GM19035 (cell line): ENCODE data around the gene ZNF664.

Experiments
- ATAC-seq: cut with Tn5 transposase; IDR thresholded peaks from one replicate; pipeline ENCODE4 v1.9.1; 2021; ENCODE audit not compliant: unreplicated experiment

ZNF664 gene

DNA sequence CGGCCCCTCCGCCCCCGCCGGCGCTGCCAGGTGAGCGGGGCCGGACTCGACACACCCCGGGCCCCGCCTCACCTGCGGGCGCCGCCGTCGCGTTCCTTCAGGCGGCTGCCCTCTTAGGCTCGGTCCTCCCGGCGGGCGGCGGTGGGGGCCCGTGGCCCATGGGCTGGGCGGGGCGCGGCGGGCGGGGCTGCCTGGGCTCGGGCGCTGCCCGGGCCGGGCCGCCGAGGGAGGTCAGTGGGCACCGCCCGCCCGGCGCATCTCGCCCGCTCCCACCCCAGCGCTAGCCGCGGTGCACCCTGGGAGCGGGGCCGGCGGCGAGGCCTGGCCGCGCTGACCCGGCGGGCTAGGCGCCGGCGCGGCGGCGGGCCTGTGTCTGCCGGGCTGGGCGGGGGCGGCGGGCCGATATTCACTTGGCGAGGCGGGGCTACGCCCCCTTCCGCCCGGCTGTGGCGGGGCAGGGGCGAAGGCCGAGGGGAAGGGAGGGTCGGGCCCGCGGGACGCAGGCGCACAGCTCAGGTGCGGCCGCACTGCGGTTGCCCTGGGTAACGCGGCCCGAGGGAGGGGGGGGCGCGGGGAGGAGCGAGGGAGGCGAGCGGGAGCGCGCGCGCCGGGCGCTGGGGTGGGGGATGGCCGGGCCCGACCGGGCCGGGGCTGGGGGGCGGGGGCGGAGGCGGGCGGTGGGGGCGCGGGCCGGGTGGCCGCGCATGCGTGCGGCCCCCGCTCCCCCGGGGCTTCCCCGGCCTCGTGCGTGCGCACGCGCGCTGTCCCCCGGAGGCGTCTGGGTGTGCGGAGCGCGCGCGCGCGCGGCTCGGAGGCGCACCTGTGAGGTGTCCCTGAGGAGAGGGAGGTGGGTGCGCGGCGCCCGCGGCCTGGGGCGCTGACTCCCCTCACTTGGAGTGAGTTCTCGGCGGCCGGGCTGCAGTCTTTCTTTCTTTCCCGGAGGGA is at the start of gene ZNF664, which contains the start of gene CCDC92:
TSS of gene ZNF664 (plus strand) at position 759 of the 945 bp plus-strand sequence. CDS start 38,930 bp downstream, outside the sequence.
TSS of gene CCDC92 (minus strand) at position 375 of the 945 bp plus-strand sequence. CDS start 28,526 bp downstream, outside the sequence.
- ATAC-seq = peak; percentile 73

DNA sequence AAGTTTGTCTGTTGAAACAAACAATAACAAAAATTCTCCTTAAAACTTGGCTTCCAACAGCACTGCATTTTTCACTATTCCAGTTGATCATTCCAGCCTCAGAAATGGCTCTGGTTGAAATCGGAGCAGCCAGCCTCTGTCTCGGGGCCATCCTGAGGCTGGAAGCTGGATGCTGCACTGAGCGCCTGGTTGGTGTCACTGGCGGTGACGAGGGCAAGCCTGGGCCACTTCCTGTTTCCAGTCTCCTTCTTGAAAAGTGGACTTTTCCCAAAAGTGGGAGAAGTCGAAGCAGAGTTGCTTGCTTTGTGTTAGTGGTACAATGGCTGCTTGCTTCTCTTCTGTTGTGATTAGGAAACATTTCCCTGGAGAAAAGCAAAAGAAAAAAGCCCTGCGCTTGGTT is 49.1 kb upstream of the ZNF664 start:
- ATAC-seq = no peak

DNA sequence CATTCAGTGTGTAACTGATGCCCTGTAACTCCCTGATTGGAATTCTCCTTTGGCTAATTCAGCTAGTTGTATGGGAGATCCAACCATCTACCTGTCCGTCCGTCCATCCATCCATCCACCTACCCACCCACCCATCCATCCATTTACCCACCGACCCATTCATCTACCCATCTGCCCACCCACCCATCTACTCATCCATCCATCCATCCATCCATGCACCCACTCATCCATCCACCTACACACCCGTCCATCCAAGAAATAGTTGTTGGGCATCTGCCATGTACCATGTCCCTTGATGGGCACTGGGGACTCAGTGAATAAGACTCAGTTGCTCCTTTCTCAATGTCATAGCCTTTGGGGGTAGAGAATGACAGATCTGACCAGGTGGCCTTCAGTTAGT is 48.5 kb upstream of the ZNF664 start:
- no peak for ATAC-seq

DNA sequence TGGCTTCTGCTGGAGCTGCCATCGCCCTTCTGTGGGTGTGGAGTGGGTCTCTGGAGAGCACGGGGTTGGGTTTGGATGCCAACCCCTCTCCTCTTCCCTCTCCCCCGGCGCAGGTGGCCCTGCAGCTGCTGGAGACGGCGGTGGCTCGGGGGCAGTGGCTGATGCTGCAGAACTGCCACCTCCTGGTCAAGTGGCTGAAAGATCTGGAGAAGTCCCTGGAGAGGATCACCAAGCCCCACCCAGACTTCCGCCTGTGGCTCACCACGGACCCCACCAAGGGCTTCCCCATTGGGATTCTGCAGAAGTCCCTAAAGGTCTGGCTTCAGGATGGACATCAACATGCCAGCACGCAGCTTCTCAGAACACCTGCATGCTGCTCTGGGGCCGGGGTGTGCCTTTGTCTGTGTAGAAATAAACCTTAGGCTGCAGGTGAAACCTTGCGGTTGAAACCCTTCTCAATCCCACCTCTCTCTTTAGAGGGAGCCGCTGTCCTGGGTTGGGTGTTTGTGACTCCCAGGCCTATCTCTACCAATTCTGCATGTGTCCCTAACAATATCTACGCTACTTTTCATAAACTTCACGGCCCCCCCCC is 44.6 kb upstream of the ZNF664 start:
- no peak for ATAC-seq

DNA sequence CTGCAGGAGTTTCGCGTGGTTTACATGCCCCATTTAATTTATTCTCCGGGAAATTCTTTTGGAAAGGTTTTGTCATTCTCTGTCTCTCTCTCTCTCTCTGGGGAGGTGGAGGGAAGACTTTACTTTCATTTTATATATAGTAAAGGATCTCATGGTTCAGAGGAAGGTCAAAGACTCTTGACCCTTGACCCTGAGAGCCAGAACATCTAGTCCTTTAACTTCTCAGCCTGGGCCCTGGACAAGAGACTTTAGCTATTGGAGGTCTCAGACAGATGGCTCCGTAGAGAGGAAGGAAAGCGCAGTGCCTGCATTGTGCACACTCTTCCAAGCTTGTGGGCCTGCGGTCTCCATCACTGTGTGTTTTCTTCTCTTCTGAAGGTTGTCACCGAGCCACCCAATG is 44.1 kb upstream of the ZNF664 start:
- ATAC-seq = no peak

DNA sequence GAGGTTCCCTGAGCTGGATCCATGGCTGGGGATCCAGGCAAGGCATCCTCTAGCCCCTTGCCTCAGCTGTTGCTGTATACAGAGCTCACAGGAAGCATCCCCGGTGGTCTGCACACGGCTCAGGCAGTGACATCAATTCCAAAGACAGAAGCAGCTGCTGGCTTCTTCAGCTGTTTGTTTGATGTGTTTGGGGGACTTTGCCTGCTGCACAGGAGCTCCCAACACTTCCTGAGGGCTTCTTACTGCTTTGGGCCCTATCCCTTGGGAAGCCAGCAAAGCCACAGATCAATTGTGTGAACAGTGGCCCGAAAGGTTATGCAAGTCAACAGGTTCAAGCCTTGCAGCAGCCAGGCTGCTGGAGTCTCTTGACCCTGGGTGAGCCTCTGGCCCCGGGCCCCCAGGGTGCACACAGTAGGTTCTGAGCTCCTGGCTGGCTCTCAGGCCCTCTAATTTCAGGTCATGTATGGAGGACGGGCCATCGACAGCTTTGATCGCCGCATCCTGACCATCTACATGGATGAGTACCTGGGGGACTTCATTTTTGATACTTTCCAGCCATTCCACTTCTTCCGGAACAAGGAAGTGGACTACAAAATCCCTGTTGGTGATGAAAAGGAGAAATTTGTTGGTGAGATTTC is 43.0 kb upstream of the ZNF664 start:
- ATAC-seq = no peak

DNA sequence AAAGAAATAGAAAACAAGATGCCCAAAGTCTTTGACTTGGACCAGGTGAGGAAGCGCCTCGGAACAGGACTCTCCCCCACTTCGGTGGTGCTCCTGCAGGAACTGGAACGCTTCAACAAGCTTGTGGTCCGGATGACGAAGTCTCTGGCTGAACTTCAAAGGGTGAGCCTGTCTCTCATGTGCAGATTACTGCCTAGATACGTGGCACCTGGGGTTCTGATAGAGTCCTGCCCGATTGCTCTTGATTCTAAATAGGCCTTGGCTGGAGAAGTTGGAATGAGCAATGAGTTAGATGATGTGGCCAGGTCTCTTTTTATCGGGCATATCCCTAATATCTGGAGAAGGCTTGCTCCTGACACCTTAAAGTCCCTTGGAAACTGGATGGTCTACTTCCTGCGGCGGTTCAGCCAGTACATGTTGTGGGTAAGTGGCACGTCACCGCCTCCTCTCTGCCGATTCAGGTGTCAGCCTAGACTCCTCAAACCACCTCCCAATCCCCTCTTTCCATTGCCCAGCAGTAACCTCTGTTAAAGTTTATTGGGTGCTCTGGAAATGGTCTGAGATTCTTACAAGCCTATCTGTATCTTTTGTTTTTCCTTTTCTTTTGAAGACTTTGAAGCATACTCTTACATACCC is 41.2 kb upstream of the ZNF664 start:
- no peak for ATAC-seq

DNA sequence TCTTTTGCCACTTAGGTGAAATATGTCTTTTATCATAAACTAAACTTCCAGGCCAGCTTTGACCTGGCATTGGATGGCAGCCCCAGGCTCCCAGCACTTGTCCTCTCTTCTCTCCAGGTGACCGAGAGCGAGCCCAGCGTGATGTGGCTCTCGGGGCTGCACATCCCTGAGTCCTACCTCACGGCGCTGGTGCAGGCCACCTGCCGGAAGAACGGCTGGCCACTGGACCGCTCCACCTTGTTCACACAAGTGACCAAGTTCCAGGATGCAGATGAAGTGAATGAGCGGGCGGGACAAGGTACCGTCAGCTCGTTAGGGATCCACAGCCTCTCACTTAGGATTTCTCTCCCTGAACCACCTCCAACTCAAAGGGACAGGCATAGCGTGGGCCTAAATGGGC is 39.8 kb upstream of the ZNF664 start:
- ATAC-seq = no peak

DNA sequence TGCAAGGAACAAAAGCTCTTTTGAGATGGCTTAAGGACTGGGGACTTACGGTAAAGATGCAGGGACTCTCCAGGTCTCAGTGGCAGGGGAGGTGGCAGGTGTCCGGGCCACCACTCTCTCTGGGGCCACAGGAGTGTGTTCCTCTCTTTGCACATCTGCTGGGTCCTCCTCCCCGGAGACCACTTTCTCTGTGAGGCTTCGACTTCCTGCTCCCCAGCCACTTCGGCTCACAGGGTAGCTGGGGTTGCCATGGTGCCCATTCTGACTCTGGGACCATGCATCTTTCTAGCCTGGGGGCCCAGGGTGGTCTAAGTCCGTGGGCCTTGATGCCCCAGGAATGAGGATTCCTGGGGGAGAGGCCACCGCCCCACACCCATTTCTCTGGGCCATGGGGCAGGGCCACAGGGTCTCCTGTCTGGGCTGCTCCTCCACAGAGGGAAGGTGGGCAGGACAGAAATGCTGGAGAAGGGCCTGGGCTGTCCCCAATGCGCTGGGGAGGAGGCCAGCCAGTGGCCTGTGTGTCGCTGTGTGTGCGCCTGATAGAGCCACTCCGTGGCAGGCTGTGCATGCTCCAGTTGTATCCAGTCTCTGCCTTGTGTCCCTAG is 38.9 kb upstream of the ZNF664 start:
- no peak for ATAC-seq

DNA sequence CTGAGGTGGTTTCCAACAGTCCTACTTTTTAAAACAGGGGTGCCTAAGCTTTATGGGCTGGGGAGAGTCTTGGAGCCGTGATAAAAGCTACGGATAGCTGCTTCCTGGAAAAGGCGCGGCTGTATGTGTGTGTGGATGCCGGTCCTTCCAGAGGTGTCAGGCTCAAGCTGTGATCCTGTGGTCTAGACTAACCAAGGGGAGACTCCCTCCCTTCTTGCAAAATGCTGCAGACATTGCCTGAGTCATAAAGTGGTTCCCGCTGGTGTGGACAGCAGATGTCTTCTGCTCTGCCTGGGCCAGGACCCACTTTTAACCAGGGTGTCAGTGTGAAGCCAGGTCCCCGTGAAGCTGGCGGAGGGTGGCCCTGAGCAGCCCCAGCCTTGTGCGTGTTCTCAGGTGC is 38.2 kb upstream of the ZNF664 start:
- ATAC-seq = no peak

DNA sequence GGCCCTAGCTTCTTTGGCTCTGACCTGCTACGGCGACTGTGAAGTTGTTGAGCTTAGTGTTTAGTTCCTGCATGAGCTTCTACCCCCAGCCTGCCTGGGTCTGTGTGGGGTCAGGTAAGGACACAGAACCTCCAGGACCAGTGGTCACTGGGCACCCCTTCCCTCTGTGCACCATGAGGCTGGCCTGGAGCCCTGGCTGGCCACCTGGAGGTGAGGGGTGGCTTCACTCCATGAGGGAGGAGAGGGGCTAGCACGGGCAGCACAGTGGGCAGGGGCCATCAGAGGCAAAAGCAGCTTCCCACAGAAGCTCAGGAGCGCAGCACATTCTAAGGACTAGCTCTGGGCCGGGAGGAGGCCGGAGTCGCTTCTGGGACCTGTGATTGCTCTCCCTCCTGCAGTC is 37.1 kb upstream of the ZNF664 start:
- ATAC-seq = no peak

DNA sequence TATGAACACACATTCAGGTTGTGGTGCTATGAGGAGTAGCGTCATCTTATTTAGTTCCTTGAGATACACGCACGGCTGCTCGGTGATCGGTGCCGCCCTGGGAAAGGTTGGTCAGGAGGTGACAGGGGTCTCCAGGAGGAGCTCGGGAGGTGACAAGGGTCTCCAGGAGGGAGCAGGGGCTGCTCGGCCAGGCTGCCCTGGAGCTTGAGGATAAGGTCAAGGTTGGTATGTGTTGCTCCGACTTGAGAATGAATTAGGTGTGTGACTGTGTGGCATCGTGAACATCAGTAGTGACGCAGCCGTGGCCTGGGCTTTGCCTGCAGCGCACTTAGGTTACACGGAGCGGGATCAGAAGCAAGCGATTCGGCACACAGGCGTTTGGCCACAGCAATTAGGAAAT is 36.5 kb upstream of the ZNF664 start:
- no peak for ATAC-seq

DNA sequence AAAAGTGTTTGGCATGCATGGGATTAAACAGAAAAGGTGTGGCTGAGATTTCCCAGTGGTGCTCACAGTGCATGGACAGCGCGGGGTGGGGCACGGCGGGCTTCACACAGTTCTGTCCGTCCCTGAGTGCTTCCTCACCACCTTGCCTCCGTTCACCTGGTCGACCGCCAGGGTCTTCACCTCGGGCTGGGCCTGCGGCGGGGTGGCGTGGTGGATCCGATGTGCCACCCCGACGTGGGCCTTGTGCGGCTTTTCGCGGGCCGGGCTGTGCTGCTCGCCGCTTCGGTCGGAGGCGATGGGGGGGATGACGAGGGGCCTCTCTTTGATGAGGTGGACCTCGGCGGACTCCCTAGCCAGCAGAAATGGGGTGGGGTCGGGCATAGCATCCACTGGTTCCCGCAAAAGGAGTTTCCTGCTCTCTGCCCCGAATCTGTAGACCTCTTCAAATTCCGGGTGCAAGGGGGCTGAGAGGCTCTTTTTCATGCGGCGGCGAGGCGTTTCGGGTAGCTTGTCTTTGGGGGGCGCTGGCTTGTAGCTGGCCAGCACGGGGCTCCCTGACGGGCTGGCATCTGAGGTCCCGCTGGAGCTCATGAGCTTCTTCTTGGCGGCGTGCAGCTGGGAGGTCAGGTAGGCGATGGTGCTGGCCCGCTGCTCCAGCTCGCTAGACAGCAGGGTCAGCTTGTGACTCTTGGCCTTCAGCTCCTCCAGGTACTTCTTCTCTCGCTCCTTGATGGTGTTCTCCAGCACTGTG is 35.9 kb upstream of the ZNF664 start:
- no peak for ATAC-seq

DNA sequence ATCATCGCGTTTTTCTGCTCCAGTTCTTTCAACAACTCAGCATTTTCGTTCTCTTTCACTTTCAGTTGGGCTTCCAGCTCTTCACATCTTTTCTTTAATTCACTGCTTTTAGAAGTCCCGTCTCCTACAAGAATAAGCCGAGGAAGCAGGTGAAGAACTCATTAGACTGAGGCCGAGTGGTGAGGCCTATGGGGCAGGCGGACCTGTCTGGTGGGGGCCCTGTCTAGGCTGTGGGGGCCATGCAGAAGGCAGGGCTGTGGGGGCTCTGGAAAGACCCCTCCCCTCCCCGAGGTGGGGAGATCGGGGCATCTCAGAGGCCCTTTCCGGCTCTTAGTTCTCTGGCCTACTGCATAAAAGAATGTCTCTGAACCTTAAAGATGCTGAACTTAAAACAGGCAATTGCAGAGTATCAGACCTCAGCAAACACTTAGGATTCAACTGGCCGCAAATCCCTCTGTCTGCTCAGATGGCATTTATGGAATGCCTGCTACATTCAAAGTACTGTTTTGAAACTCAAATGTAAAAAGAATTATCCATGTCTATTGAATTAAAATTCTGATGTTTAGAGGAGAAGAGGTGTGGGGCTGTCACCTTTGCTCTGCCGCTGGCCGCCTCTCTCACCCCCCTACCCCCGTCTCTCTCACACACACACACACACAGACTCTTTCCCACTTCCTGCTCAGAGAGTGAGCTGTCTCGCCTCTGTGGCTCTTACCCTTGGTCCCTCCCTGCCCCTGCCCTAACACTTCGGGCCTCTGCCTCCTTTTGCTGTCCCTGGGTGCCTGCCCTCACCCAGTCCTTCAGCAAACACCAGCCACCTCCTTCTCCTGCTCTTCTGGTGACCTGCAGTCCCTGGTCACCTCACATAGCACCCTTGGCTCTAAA is 35.1 kb upstream of the ZNF664 start:
- ATAC-seq = no peak

DNA sequence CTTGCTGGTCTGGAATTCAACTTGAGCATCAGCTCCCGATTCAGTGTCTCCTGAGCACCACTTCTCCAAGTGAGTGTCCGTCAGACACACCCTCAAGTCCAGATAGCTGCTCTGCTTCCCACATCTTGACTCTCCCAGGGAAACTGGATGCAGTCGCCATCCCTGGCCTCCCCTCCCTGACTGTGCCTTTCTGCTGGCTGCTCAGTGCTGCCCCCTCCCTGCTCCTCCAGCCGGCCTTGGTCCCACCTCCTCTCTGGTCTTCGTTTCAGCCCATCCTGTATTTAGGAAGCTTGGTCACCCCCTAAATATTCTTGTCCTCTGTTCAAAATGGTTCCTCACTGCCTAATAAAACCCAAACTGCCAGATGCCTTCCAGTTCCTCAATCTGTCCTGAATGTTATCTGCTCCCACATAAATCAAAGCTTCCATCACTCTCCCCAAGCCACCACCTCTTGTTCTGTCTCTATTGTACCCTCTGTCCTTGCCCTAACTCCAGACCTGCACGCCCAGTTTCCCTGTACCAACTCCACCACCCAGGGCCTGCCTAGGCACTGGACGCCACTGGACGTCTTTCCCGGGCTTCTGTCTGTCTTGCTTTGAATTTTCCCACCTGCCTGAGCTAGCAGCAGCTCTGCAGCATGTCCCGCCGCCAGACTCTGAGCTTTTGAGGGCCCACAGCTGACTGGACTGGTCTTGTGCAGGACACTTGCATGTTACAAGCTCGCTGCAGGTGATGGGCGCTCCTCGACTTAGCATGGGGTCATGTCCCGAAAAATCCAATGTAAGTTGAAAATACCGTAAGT is 34.1 kb upstream of the ZNF664 start:
- ATAC-seq = no peak

DNA sequence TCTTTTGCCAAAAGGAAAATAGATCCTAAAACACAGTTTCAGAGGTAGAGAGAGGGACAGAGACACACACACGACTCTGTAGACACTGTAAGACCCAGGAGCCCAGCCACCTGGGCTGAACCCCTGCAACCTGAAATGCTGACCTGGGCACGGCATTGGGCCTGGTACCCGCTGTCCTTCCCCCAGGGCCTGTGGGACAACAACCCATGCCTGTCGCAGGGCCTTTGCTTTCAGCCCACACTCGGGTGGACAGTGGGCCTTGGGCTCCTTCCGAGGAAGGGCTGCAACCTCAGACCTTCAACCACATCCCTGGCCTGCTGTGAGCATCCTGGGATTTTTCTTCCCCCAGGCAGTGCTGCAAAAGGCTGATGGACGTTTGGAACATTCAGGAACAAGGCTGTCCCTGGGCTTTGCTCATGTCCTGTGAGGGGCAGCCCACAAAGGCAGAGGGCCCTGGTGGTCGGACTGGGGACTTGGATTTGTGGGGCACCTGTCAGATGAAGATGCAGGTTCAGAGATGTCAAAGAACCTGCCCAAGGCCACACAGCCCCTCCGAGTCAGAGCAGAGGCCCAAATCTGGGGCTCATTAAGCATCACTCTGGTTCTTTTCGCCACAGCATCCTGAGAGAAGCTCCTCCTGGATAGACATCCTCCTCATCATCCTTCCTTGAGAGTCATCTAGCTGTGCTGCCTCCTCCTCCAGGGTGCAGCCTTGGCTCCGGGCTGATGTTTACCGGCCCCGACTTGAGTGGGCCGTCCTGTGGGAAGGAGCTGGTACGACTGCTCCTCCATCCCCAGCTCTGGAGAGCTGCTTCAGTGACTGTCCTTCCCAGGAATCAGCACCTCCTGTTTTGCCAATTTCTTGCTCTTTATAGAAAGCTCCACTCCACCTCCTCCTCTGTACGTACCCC is 33.0 kb upstream of the ZNF664 start:
- no peak for ATAC-seq

DNA sequence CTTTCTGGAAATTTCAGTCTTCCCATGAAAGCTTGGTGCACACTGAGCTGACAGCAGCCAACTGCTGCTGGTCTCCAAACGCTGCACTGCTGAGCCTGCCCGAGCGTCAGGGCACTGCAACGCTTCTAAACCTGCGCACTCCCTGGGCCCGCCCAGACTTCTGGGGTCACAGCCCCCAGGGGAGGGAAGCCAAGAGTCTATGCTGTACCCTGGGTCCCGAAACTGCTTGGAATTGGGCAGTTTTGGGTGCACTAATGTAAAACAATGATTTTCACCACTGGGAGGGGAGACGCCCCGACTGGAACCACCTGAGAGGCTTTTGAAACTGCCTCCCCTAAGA is 32.4 kb upstream of the ZNF664 start:
- no peak for ATAC-seq

DNA sequence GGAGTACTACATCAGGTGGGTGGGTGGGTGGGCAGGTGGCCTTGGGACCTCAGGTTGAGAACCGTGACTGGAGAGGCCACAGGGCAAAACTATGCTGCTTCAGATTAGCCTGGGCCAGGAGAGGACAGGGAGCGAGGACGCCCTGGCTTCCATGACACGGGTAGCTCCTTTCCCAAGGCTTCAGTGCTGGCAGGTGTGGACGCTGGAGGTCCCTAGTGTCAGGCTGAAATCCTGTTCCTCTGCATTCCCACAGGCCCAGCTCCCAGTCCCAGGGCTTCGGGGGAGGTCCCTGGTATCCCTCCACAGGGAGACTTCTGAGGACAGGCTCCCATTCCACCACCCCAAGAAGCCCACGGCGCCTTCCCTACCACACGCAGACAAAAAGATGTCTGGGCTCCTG is 32.0 kb upstream of the ZNF664 start:
- no peak for ATAC-seq
